Activated CD4-positive, alpha-beta T cell treated with anti-CD3 and anti-CD28 coated beads, Interleukin-2, amount 50 U/mL, for 24 hours (primary cell): ENCODE data around the gene GPATCH4.
"Not testable (repeated sequence)": the region's sequence is repeated elsewhere in the genome, so short reads cannot be mapped to it uniquely, and the experiment has no call there.

ENCODE experiments used
- DNase-seq, 2 donors: peaks; one replicate each; pipeline ENCODE4 v3.0.0-alpha.2; 2020; ENCODE audit warnings: low read depth in 1 of 2, low spot score in 1 of 2

The GPATCH4 gene

GRCh38 chr1:156601122-156601830, at the start of gene GPATCH4:
GPATCH4 (minus strand) TSS chr1:156601479.
- DNase-seq, result peak; percentile 65 to 78

- DNase-seq, result no peak
Measured at GRCh38 chr1:156648951-156649350, 47.7 kb upstream of the GPATCH4 start.

- no peak for DNase-seq
Measured at GRCh38 chr1:156648496-156648895, 47.2 kb upstream of the GPATCH4 start.

- no peak for DNase-seq
Measured at GRCh38 chr1:156647351-156647750, 46.1 kb upstream of the GPATCH4 start.

- DNase-seq, result no peak
Measured at GRCh38 chr1:156646738-156647211, 45.5 kb upstream of the GPATCH4 start.

GRCh38 chr1:156645666-156646065, 44.4 kb upstream of the GPATCH4 start:
- DNase-seq, result no peak

GRCh38 chr1:156645056-156645455, 43.8 kb upstream of the GPATCH4 start:
- DNase-seq, result no peak

GRCh38 chr1:156644640-156645039, 43.4 kb upstream of the GPATCH4 start:
- DNase-seq, result no peak

- DNase-seq, result no peak
Measured at GRCh38 chr1:156644146-156644545, 42.9 kb upstream of the GPATCH4 start.

GRCh38 chr1:156643778-156644092, 42.5 kb upstream of the GPATCH4 start:
- no peak for DNase-seq

GRCh38 chr1:156643049-156643777, 41.9 kb upstream of the GPATCH4 start:
- DNase-seq, result no peak

GRCh38 chr1:156642265-156643048, 41.2 kb upstream of the GPATCH4 start:
- no peak for DNase-seq

- DNase-seq, result no peak
Measured at GRCh38 chr1:156641761-156642264, 40.5 kb upstream of the GPATCH4 start, which contains the start of gene BCAN. BCAN (plus strand) TSS chr1:156642117; CDS start chr1:156646055, 3,938 bp downstream.

GRCh38 chr1:156640842-156641706, 39.8 kb upstream of the GPATCH4 start:
- no peak for DNase-seq

GRCh38 chr1:156639601-156640101, 38.4 kb upstream of the GPATCH4 start:
- no peak for DNase-seq

GRCh38 chr1:156638189-156638985, 37.1 kb upstream of the GPATCH4 start:
- no peak for DNase-seq

GRCh38 chr1:156632355-156632754, 31.1 kb upstream of the GPATCH4 start:
- no peak for DNase-seq

GRCh38 chr1:156631152-156631551, 29.9 kb upstream of the GPATCH4 start:
- not testable (repeated sequence) for DNase-seq

GRCh38 chr1:156629823-156630449, 28.7 kb upstream of the GPATCH4 start:
- DNase-seq, result no peak
